Measurements from ENCODE around the gene RFWD3.

- TF ChIP-seq POLR2A (IDR thresholded peaks at IDR 0.05) (no peak), CTCF (IDR thresholded peaks at IDR 0.05) (no peak)
Observed at GRCh38 chr16:74691093-74691855, 24.6 kb upstream of the RFWD3 start.
